H1 (cell line): Measurements from ENCODE around the gene HMGN3. TPM values are rescaled to one million over a fixed set of nuclear protein-coding genes. Genes with fewer than 3 reads are reported as not detected.

Experiments used
- CTCF ChIA-PET: fragments of 300-600 bp; sonication (Branson Sonifier 250); formaldehyde crosslinking; loops from one replicate; lab custom pipeline; 2021; ENCODE audit not compliant: partially characterized antibody; lab: Charles Lee
- POLR2A ChIA-PET: fragments of 300-600 bp; sonication (Branson Sonifier 250); formaldehyde crosslinking; loops from one replicate; lab custom pipeline; 2021; ENCODE audit warnings: inconsistent platforms; ENCODE audit not compliant: partially characterized antibody; lab: Charles Lee
- DNase-seq, 2 experiments: peaks; one replicate each; pipeline versions ENCODE4 v3.0.0 to v3.0.0-alpha.2; 2010 to 2022; ENCODE audit warnings: low spot score in 2 of 2, low read depth in 1 of 2, mixed read lengths in 1 of 2
- FAIRE-seq: peaks from 2 replicates; lab custom pipeline; 2011; peaks lifted over from hg19 to GRCh38; lab: Jason Lieb, UNC
- H2AFZ ChIP-seq: 2 replicates; pipeline ENCODE4 v1.8.1; 2012; ENCODE audit warnings: low read length, inconsistent platforms
- H2AK5ac ChIP-seq: 2 replicates; pipeline ENCODE4 v1.6.1; 2013; ENCODE audit warnings: low read depth, low read length
- H2BK120ac ChIP-seq: replicated peaks from 2 replicates; pipeline ENCODE3; 2013; ENCODE audit warnings: low read depth, low read length, inconsistent platforms
- H2BK12ac ChIP-seq: 2 replicates; pipeline ENCODE4 v1.6.1; 2013; ENCODE audit warnings: low read depth, low read length
- H2BK15ac ChIP-seq: 2 replicates; pipeline ENCODE4 v1.6.1; 2013; ENCODE audit warnings: low read length
- H2BK20ac ChIP-seq: 2 replicates; pipeline ENCODE4 v1.6.1; 2013; ENCODE audit warnings: low read length
- H2BK5ac ChIP-seq: 2 replicates; pipeline ENCODE4 v1.6.1; 2013; ENCODE audit warnings: low read depth, low read length
- H3K14ac ChIP-seq: 2 replicates; pipeline ENCODE4 v1.6.1; 2013; ENCODE audit warnings: inconsistent platforms; ENCODE audit not compliant: insufficient read length
- H3K18ac ChIP-seq: 2 replicates; pipeline ENCODE4 v1.6.1; 2013; ENCODE audit warnings: low read length; ENCODE audit errors: extremely low read depth
- H3K23ac ChIP-seq: 2 replicates; pipeline ENCODE4 v1.6.1; 2013; ENCODE audit warnings: inconsistent platforms; ENCODE audit not compliant: insufficient read length
- H3K23me2 ChIP-seq: 2 replicates; pipeline ENCODE4 v1.6.1; 2013; ENCODE audit warnings: low read depth, low read length
- H3K27ac ChIP-seq: 2 replicates; pipeline ENCODE4 v1.6.1; 2011; ENCODE audit warnings: low read depth, low read length, inconsistent platforms
- H3K27me3 ChIP-seq, 4 experiments: replicated peaks in 1 of 4; 1 replicate in 1 of 4; 2 replicates in 3 of 4; pipeline versions ENCODE4 v1.6.1 to v1.8.1; 2011 to 2013; ENCODE audit warnings: low read length in 3 of 4, mild to moderate bottlenecking in 3 of 4, inconsistent platforms in 2 of 4, mixed read lengths in 2 of 4, moderate library complexity in 1 of 4; ENCODE audit not compliant: control insufficient read depth in 3 of 4, insufficient read depth in 3 of 4; ENCODE audit errors: extremely low read depth in 1 of 4
- H3K36me3 ChIP-seq, 4 experiments: 2 replicates each; pipeline versions ENCODE4 v1.6.1 to v1.8.1; 2011 to 2013; ENCODE audit warnings: mild to moderate bottlenecking in 4 of 4, low read length in 3 of 4, moderate library complexity in 2 of 4, control low read depth in 1 of 4, inconsistent platforms in 1 of 4; ENCODE audit not compliant: insufficient read depth in 4 of 4, control insufficient read depth in 2 of 4
- H3K4ac ChIP-seq: replicated peaks from 2 replicates; pipeline ENCODE3; 2013; ENCODE audit warnings: low read length, low read depth, mixed read lengths, inconsistent platforms; ENCODE audit not compliant: insufficient read length
- H3K4me1 ChIP-seq, 4 experiments: replicated peaks in 1 of 4; 1 replicate in 1 of 4; 2 replicates in 3 of 4; pipeline versions ENCODE4 v1.6.1 to v1.8.1; 2011 to 2013; ENCODE audit warnings: low read length in 3 of 4, inconsistent platforms in 2 of 4, mixed read lengths in 1 of 4; ENCODE audit not compliant: insufficient read depth in 4 of 4, control insufficient read depth in 3 of 4
- H3K4me2 ChIP-seq, 2 experiments: 2 replicates each; pipeline versions ENCODE4 v1.6.1 to v1.8.1; 2011 to 2013; ENCODE audit warnings: low read depth in 2 of 2, low read length in 2 of 2, control low read depth in 1 of 2, inconsistent platforms in 1 of 2, mild to moderate bottlenecking in 1 of 2; ENCODE audit not compliant: insufficient read depth in 1 of 2
- H3K4me3 ChIP-seq, 4 experiments: fragments of 200-600, 300-600 bp in 1 of 4; sonication (generic), shearing (Covaris generic), sonication (Bioruptor Twin) in 1 of 4; 2 replicates each; pipeline versions ENCODE4 v1.5.1 to v1.8.1; 2011 to 2016; ENCODE audit warnings: low read length in 4 of 4, low read depth in 3 of 4, control low read depth in 2 of 4, inconsistent platforms in 2 of 4, mild to moderate bottlenecking in 2 of 4, mixed read lengths in 1 of 4, moderate library complexity in 1 of 4; ENCODE audit not compliant: insufficient read depth in 2 of 4; ENCODE audit errors: extremely low read depth in 1 of 4
- H3K56ac ChIP-seq: replicated peaks from 2 replicates; pipeline ENCODE3; 2013; ENCODE audit warnings: low read depth, mild to moderate bottlenecking, mixed read lengths, low read length, inconsistent platforms; ENCODE audit not compliant: insufficient read length
- H3K79me1 ChIP-seq: 2 replicates; pipeline ENCODE4 v1.6.1; 2013; ENCODE audit warnings: low read depth, low read length, control low read depth
- H3K79me2 ChIP-seq, 2 experiments: 2 replicates each; pipeline versions ENCODE4 v1.6.1 to v1.8.1; 2012 to 2013; ENCODE audit warnings: low read length in 2 of 2, mild to moderate bottlenecking in 2 of 2, inconsistent platforms in 1 of 2; ENCODE audit not compliant: insufficient read depth in 2 of 2, control insufficient read depth in 1 of 2
- H3K9ac ChIP-seq, 4 experiments: replicated peaks in 1 of 4; 1 replicate in 1 of 4; 2 replicates in 3 of 4; pipeline versions ENCODE4 v1.6.1 to v1.8.1; 2011 to 2013; ENCODE audit warnings: low read depth in 3 of 4, low read length in 3 of 4, control low read depth in 2 of 4, mild to moderate bottlenecking in 2 of 4, moderate library complexity in 2 of 4, inconsistent platforms in 1 of 4; ENCODE audit errors: extremely low read depth in 1 of 4
- H3K9me3 ChIP-seq, 2 experiments: 2 replicates each; pipeline versions ENCODE4 v1.6.1 to v1.8.1; 2012 to 2013; ENCODE audit warnings: mild to moderate bottlenecking in 2 of 2, moderate library complexity in 2 of 2, control low read depth in 1 of 2, inconsistent platforms in 1 of 2, low read depth in 1 of 2, low read length in 1 of 2, mixed read lengths in 1 of 2; ENCODE audit not compliant: insufficient read depth in 2 of 2
- H4K20me1 ChIP-seq, 2 experiments: replicated peaks in 1 of 2; 2 replicates each; pipeline versions ENCODE3 to v1.8.1; 2011 to 2013; ENCODE audit warnings: inconsistent platforms in 2 of 2, low read length in 2 of 2, mild to moderate bottlenecking in 1 of 2; ENCODE audit not compliant: insufficient read depth in 2 of 2, control insufficient read depth in 1 of 2
- H4K5ac ChIP-seq: 2 replicates; pipeline ENCODE4 v1.6.1; 2013; ENCODE audit warnings: low read length, low read depth, mixed read lengths, inconsistent platforms; ENCODE audit not compliant: insufficient read length
- H4K8ac ChIP-seq: 2 replicates; pipeline ENCODE4 v1.8.0; 2013; ENCODE audit warnings: mild to moderate bottlenecking, moderate library complexity, low read length, inconsistent platforms; ENCODE audit not compliant: insufficient read depth; ENCODE audit errors: extremely low read depth
- H4K91ac ChIP-seq: replicated peaks from 2 replicates; pipeline ENCODE3; 2013; ENCODE audit warnings: low read length, mixed read lengths, inconsistent platforms; ENCODE audit not compliant: insufficient read length
- BACH1 ChIP-seq: IDR thresholded peaks from 2 replicates; pipeline ENCODE4 v1.6.1; 2012; ENCODE audit warnings: low read length, improper control_type of control experiment
- BRCA1 ChIP-seq: IDR thresholded peaks from 2 replicates; pipeline ENCODE4 v1.6.1; 2012; ENCODE audit warnings: low read depth, low read length, improper control_type of control experiment
- EZH2 ChIP-seq: fragments of 200-600 bp; sonication (generic); IDR thresholded peaks from 2 replicates; pipeline ENCODE4 v1.7.1; 2012; ENCODE audit warnings: low read depth, mild to moderate bottlenecking, moderate library complexity, low read length, inconsistent platforms; ENCODE audit not compliant: severe bottlenecking
- KDM5A ChIP-seq: fragments of 200-600 bp; IDR thresholded peaks from 2 replicates; pipeline ENCODE4 v1.7.1; 2012; ENCODE audit warnings: mild to moderate bottlenecking, low read length, inconsistent platforms, mixed read lengths
- RAD21 ChIP-seq, 2 experiments: IDR thresholded peaks in 1 of 2; conservative IDR thresholded peaks in 1 of 2; 2 replicates each; pipeline ENCODE4 v1.6.1; 2011; ENCODE audit warnings: low read depth in 2 of 2, low read length in 2 of 2, improper control_type of control experiment in 1 of 2, inconsistent platforms in 1 of 2, mild to moderate bottlenecking in 1 of 2, moderate library complexity in 1 of 2
- RFX5 ChIP-seq: IDR thresholded peaks from 2 replicates; pipeline ENCODE4 v1.6.1; 2011; ENCODE audit warnings: low read depth, low read length, improper control_type of control experiment, borderline replicate concordance
- SP4 ChIP-seq: IDR thresholded peaks from 2 replicates; pipeline ENCODE4 v1.6.1; 2012; ENCODE audit warnings: low read length, inconsistent platforms
- WGBS, 2 experiments: shearing (Covaris generic) in 1 of 2; methylation state at CpG; one replicate each; pipeline versions ENCODE4 v1.1.6 to v1.1.7; 2013 to 2015; ENCODE audit warnings: low lambda C conversion rate in 2 of 2, mixed read lengths in 2 of 2, inconsistent platforms in 1 of 2, low coverage in 1 of 2, missing lambda C conversion rate in 1 of 2; ENCODE audit not compliant: insufficient replicate concordance in 2 of 2, insufficient coverage in 1 of 2, insufficient read length in 1 of 2; ENCODE audit errors: extremely low coverage in 1 of 2, missing lambda C conversion rate in 1 of 2; 5-methylcytosine and 5-hydroxymethylcytosine counted together
- polyA plus RNA-seq, 7 experiments: library from polyadenylated mRNA; depleted of rRNA in 3 of 7; stranded (reverse) in 5 of 7; unstranded in 2 of 7; fragments of >200 nt in 5 of 7; fragments of 200-250 nt in 2 of 7; gene quantifications; 1 replicate in 5 of 7; 2 replicates in 1 of 7; 4 replicates in 1 of 7; pipeline versions ENCODE4 v1.2.1 to v1.2.3, GENCODE V29; 2011 to 2013; ENCODE audit warnings: missing spikeins in 2 of 7, mixed read lengths in 2 of 7
- total RNA-seq: library from RNA; stranded (reverse); fragmentation: NEBNext Ultra II Directional; extraction: Animal tissue kit (Norgen Biotek cat#: 25700); gene quantifications from 2 replicates; pipeline ENCODE4 v1.2.1, GENCODE V29; 2021

The HMGN3 gene
- total and polyA plus RNA-seq, 2 of the 8 experiments (the other 6 are each of a cell fraction or from before 2014, with no cell fraction given): 84.4 to 167 TPM

DNA sequence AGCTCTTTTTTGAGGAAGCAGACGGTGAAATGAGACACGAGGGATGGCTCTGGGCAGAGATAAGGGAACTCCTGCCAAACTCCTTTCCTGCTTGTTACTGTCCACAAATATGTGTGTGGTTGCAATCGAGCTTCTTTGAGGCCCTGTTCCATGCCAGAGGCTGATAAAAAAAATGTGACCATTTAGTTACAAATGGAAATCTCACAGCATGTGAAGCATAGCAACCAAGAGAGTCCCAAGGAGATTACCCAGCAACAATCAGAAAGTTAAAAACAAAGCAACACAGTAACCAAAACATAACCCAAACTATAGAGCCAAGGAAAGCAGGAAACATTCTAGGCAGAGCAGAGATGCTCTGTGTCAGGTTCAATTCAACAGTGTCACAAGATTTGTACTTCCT is 35.4 kb upstream of the HMGN3 start:
- H2BK12ac ChIP-seq: no peak overlapping the region
- H3K36me3 ChIP-seq: no peaks in the 10 kb centered on the region
- H3K27ac ChIP-seq: no peak overlapping the region
- no peaks in the 10 kb centered on the region for H3K4me1 ChIP-seq
- H2BK5ac ChIP-seq: no peak overlapping the region
- POLR2A ChIA-PET: no interaction called here
- FAIRE-seq: no peak
- no peak overlapping the region for H3K4ac ChIP-seq
- 81% methylated on average over 3 of the region's 3 CpGs; no CpG with 5 or more reads in 1 of the 2 experiments for WGBS, 2 experiments
- no peak overlapping the region for H2AK5ac ChIP-seq
- no peak overlapping the region for H3K23ac ChIP-seq
- no peaks in the 10 kb centered on the region for H3K79me2 ChIP-seq
- no peak overlapping the region for H3K14ac ChIP-seq
- H3K9ac ChIP-seq: no peak overlapping the region
- no peak overlapping the region for H2BK120ac ChIP-seq
- H3K9me3 ChIP-seq: no peaks in the 10 kb centered on the region
- no peaks in the 10 kb centered on the region for H3K27me3 ChIP-seq
- H4K5ac ChIP-seq: no peak overlapping the region
- H4K20me1 ChIP-seq: no peaks in the 10 kb centered on the region
- H4K91ac ChIP-seq: no peak overlapping the region
- H3K23me2 ChIP-seq: no peaks in the 10 kb centered on the region
- H3K4me3 ChIP-seq: no peak overlapping the region
- H3K79me1 ChIP-seq: no peaks in the 10 kb centered on the region
- CTCF ChIA-PET: no interaction called here
- DNase-seq: no peak
- no peak overlapping the region for H3K18ac ChIP-seq
- no peak overlapping the region for H3K56ac ChIP-seq
- no peak overlapping the region for H2BK20ac ChIP-seq
- no peak overlapping the region for H4K8ac ChIP-seq
- TF ChIP-seq KDM5A: no peak
- TF ChIP-seq BRCA1: no peak
- TF ChIP-seq EZH2: no peak
- TF ChIP-seq RAD21 (IDR thresholded peaks at IDR 0.05 in 1 of 2, conservative IDR thresholded peaks at IDR 0.05 in 1 of 2; ENCODE audit: low read depth in 2 of 2, low read length in 2 of 2): no peak
- no peak for TF ChIP-seq RFX5
- no peak for TF ChIP-seq SP4
- no peak for TF ChIP-seq BACH1
- TF ChIP-seq, all 59 proteins: peak for 0
- H2AFZ ChIP-seq: peak overlapping the region; percentile 60; the same call in 1 of the 2 replicates
- no peak overlapping the region for H3K4me2 ChIP-seq
- H2BK15ac ChIP-seq: no peak overlapping the region
